Lower lobe of right lung (tissue), 2 donors: ENCODE results near the gene KCNJ2. TPM values are rescaled to one million over a fixed set of nuclear protein-coding genes. Genes with fewer than 3 reads are reported as not detected.

Experiments used
- ATAC-seq, 2 donors: fragments of 200-7000 bp; cut with Tn5 transposase; one replicate each; pipeline ENCODE4 v1.9.1; 2020 to 2022; ENCODE audit warnings: mild to moderate bottlenecking in 2 of 2, moderate library complexity in 2 of 2
- DNase-seq: peaks from one replicate; pipeline ENCODE4 v3.0.0-alpha.2; 2020
- H3K27ac ChIP-seq: fragments of 200-600 bp; one replicate; pipeline ENCODE4 v1.8.0; 2022
- H3K27me3 ChIP-seq: fragments of 200-600 bp; one replicate; pipeline ENCODE4 v1.8.0; 2022; ENCODE audit warnings: low read depth
- H3K36me3 ChIP-seq: fragments of 200-600 bp; one replicate; pipeline ENCODE4 v1.8.0; 2022; ENCODE audit warnings: mild to moderate bottlenecking
- H3K4me1 ChIP-seq: fragments of 200-600 bp; one replicate; pipeline ENCODE4 v1.8.0; 2022
- H3K4me3 ChIP-seq: fragments of 200-600 bp; one replicate; pipeline ENCODE4 v1.8.0; 2022; ENCODE audit warnings: mild to moderate bottlenecking
- H3K9me3 ChIP-seq: fragments of 200-600 bp; one replicate; pipeline ENCODE4 v1.8.0; 2022
- intact Hi-C: fragments of 100-400 bp; cut with DNase I; formaldehyde crosslinking; loops from one replicate; pipeline ENCODE4 v1.11.0; 2022
- total RNA-seq: library from RNA; stranded (reverse); fragmentation: NEBNext Ultra II Directional; extraction: Animal tissue kit (Norgen Biotek cat#: 25700); gene quantifications from one replicate; pipeline ENCODE4 v1.2.1, GENCODE V29; 2021
- TF ChIP-seq, protein P1 (sequence below): fragments of 200-600 bp; IDR thresholded peaks from one replicate; pipeline ENCODE4 v1.8.0; 2022; ENCODE audit warnings: antibody characterized with exemption, mild to moderate bottlenecking
- donor health status: DM: no; HTN: yes; CAD: no; lungs with severe emphysema.

The KCNJ2 gene
- total RNA-seq, 1 donor from 2014 or later: 15.6 TPM

DNA sequence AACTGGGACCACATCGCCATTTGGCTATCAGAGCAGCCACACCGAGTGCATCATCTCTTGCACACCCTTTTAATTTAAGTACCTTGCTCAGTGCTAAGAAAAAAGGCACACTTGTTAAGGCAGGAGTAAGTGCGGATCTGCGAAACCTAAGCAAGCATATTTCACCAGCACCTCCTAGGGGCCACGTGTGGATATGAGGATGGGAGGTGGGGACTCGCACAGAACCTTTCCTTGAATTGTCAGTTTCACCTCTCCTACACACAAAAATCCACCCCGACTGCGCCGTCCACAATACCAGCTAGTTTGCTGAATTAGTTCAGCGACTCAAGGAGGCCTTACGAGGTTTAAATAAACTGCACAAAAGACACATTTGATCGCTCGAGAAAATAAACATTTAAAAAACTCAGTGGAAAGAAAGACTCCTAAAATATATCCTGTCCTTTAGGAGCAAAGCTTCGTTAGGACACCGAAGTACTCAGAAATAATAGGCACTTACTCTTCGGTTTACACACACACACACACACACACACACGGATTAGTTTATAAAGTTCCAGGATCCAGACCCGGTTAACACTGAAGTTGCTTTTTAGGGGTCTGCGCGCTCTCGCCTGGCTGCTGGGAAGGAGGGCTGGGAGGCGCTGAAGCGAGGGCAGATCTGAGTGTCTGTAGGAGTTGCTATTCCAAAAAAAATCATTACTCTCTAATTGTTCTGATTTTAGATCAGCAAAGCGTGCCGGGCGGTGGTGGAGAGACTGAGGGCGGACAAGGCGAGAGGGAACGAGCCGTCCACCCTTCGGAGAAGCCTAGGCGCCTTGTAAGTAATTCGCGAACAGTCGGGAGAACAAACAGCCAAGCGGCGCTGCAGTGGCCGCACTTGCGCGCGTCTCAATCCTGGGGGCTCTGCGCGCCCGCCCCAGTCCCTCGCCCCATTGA is 1.0 kb upstream of the KCNJ2 start:
- Histone ChIP-seq H3K27ac (peak overlapping the region; percentile 91), H3K4me1 (peaks cover 12% of the 10 kb centered on the region), H3K36me3 (no peaks in the 10 kb centered on the region), H3K27me3 (no peaks in the 10 kb centered on the region), H3K4me3 (peak overlapping the region; percentile 73), H3K9me3 (no peaks in the 10 kb centered on the region)
- TF ChIP-seq, protein P1, sequence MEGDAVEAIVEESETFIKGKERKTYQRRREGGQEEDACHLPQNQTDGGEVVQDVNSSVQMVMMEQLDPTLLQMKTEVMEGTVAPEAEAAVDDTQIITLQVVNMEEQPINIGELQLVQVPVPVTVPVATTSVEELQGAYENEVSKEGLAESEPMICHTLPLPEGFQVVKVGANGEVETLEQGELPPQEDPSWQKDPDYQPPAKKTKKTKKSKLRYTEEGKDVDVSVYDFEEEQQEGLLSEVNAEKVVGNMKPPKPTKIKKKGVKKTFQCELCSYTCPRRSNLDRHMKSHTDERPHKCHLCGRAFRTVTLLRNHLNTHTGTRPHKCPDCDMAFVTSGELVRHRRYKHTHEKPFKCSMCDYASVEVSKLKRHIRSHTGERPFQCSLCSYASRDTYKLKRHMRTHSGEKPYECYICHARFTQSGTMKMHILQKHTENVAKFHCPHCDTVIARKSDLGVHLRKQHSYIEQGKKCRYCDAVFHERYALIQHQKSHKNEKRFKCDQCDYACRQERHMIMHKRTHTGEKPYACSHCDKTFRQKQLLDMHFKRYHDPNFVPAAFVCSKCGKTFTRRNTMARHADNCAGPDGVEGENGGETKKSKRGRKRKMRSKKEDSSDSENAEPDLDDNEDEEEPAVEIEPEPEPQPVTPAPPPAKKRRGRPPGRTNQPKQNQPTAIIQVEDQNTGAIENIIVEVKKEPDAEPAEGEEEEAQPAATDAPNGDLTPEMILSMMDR: peak; percentile 63
- intact Hi-C loops: no loop called here
- DNase-seq (peak; percentile 68), ATAC-seq (peak; percentile 68 to 76)

DNA sequence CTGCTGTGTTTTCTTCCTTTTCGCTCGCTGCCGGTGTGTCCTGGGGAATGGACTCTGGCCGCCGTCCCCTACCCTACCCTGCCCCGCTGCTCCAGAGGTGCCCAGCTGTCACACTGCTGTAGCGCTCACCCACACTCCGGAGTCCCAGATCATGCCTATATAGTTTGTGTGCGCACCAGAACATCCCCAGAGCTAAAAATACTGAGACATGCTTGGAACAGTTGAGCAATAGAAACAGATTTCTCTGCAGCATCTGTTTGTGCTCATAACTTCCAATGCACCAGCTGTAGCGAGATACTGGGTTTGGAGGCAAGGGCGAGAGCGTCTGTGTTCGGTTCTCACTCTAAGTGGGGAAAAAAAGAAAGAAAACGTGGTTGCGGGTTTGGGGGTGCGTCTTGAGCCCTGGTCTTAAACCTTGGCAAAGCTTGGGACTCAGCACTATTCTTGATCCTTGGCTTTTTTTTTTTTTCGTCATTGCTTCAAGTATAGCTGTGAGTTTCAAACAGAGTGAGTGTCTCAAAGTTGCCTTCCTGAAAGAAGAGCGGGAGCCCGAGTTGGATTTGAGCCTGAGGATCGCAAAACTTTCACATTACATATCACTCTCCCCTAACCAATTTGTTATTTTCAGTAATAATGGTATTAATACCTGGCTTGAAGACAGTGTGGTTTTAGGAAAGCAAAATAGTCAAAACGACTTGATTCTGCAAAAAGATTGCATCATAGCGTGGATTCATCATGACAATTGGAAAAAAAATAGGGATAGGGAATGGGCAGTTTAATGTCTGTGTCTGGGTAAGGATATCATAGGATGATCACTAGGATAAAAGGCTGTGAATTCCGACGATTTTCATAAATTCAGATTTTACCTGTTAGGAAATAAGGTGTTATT is 621 bp downstream of the KCNJ2 start:
- H3K27ac ChIP-seq: peak overlapping the region; percentile 91
- intact Hi-C loops: no loop called here
- ATAC-seq: peak; percentile 44 to 48
- peaks cover 15% of the 10 kb centered on the region for H3K4me1 ChIP-seq
- DNase-seq: no peak
- H3K27me3 ChIP-seq: no peaks in the 10 kb centered on the region
- TF ChIP-seq, protein P1: no peak
- peaks cover 7% of the 10 kb centered on the region for H3K36me3 ChIP-seq
- no peaks in the 10 kb centered on the region for H3K9me3 ChIP-seq
- H3K4me3 ChIP-seq: peak overlapping the region; percentile 73

DNA sequence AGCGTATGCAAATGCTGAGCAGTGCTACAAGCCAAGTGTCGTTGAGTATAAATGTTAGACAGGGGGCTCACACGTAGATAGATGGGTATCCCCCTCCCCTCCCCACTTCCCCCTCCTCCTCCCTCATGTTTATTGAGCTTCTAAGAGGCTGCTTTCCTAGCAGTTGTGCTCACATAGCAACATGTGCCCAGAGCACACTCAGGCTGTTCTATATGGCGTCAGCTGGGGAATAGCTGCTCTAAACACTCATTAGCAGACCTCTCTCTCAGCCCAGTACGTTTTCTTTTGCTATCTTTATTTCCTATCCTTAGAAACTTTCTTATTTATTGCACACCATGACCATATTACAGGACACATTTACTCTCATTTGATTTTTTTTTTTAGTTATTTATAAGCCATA is 1.8 kb downstream of the KCNJ2 start:
- Histone ChIP-seq H3K4me1 (peaks cover 15% of the 10 kb centered on the region), H3K27me3 (no peaks in the 10 kb centered on the region), H3K4me3 (peak overlapping the region; percentile 73), H3K9me3 (no peaks in the 10 kb centered on the region), H3K36me3 (peaks cover 19% of the 10 kb centered on the region), H3K27ac (no peak overlapping the region)
- no peak for DNase-seq
- intact Hi-C loops: no loop called here
- no peak for ATAC-seq
- TF ChIP-seq, protein P1: no peak

DNA sequence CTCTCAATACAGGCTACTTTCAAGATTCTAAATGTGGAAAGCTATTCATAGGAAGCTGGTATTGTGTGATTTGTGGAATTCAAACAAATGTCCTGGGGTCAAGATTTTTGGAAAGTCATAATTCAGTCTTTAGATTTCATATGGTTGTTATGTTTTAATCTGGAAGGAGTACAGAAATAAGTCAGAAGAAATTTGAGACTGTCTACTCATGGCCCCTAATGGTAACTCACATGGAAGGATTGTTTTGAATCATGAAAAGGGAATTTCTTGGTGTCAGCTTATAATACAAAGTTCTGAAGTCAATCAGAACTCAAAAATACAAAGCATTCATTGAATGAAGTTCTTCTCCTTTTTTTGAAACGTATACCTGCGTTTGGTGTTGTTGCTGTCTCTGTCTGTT is 3.1 kb downstream of the KCNJ2 start:
- Histone ChIP-seq H3K27me3 (no peaks in the 10 kb centered on the region), H3K27ac (no peak overlapping the region), H3K36me3 (peaks cover 21% of the 10 kb centered on the region), H3K4me3 (no peak overlapping the region), H3K9me3 (no peaks in the 10 kb centered on the region), H3K4me1 (peaks cover 15% of the 10 kb centered on the region)
- DNase-seq: no peak
- intact Hi-C loops: no loop called here
- ATAC-seq: no peak
- TF ChIP-seq, protein P1: no peak

DNA sequence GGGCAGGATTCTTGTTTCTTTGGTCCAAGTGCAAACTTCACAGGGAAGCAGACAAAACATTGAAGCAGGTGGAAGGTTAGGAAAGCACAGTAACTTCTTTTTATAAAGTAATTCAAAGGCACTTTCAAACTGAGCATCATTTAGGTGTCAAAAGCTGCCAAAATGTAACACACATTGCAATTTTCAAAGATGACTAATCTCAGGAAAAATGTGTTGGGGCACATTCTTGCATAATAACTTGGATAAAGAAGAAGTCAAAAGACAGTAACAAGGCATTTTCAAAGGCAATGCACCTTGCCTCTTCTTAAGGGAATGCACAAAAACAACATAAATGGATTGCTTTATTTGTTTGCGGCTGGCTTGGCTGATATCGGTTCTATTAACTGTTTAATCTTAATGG is 3.6 kb downstream of the KCNJ2 start:
- Histone ChIP-seq H3K36me3 (peaks cover 21% of the 10 kb centered on the region), H3K27me3 (no peaks in the 10 kb centered on the region), H3K4me1 (peaks cover 15% of the 10 kb centered on the region), H3K9me3 (no peaks in the 10 kb centered on the region), H3K27ac (no peak overlapping the region), H3K4me3 (no peak overlapping the region)
- TF ChIP-seq, protein P1: no peak
- intact Hi-C loops: no loop called here
- ATAC-seq (no peak), DNase-seq (no peak)
